HCT116 (cell line): ENCODE data around the gene OPRD1.

ENCODE experiments used
- CTCF ChIP-seq, 3 experiments: fragments of 200-600 bp in 1 of 3; sonication (generic) in 1 of 3; IDR thresholded peaks in 2 of 3; conservative IDR thresholded peaks in 1 of 3; 2 replicates each; pipeline ENCODE4 v1.5.1; 2012 to 2017; ENCODE audit warnings: low read depth in 2 of 3, low read length in 2 of 3, antibody characterized with exemption in 1 of 3, borderline replicate concordance in 1 of 3, control low read depth in 1 of 3, mild to moderate bottlenecking in 1 of 3, mixed read lengths in 1 of 3, mixed run types in 1 of 3, moderate library complexity in 1 of 3; ENCODE audit not compliant: insufficient read depth in 1 of 3
- EZH2 ChIP-seq: fragments of 200-600 bp; sonication (generic); IDR thresholded peaks from 2 replicates; pipeline ENCODE4 v1.6.1; 2017; ENCODE audit warnings: antibody characterized with exemption, mixed run types
- EZH2phosphoT487 ChIP-seq: fragments of 200-600 bp; IDR thresholded peaks from 2 replicates; pipeline ENCODE4 v1.6.1; 2018; ENCODE audit warnings: antibody characterized with exemption, borderline replicate concordance
- FOSL1 ChIP-seq: IDR thresholded peaks from 2 replicates; pipeline ENCODE4 v1.6.1; 2012; ENCODE audit warnings: low read depth
- POLR2A ChIP-seq: IDR thresholded peaks from 2 replicates; pipeline ENCODE4 v1.7.0; 2011; ENCODE audit warnings: borderline replicate concordance; ENCODE audit not compliant: insufficient read depth, insufficient read length; ENCODE audit errors: extremely low read depth
- POLR2AphosphoS5 ChIP-seq: IDR thresholded peaks from 2 replicates; pipeline ENCODE4 v1.6.1; 2011; ENCODE audit warnings: mild to moderate bottlenecking, low read depth, low read length, moderate library complexity
- RAD21 ChIP-seq: IDR thresholded peaks from 2 replicates; pipeline ENCODE4 v1.6.1; 2012; ENCODE audit warnings: low read depth, mild to moderate bottlenecking
- REST ChIP-seq: IDR thresholded peaks from 2 replicates; pipeline ENCODE4 v1.6.1; 2012; ENCODE audit warnings: low read depth
- ZFX ChIP-seq: fragments of 450-650 bp; IDR thresholded peaks from 2 replicates; pipeline ENCODE4 v1.6.1; 2017
- ZNF274 ChIP-seq: fragments of 200-500 bp; sonication (Bioruptor generic); IDR thresholded peaks from 2 replicates; pipeline ENCODE4 v1.6.1; 2014; ENCODE audit warnings: mild to moderate bottlenecking, low read depth, low read length, inconsistent platforms

- no peak for TF ChIP-seq RAD21
- no peak for TF ChIP-seq EZH2
- TF ChIP-seq POLR2AphosphoS5: no peak
- TF ChIP-seq CTCF (IDR thresholded peaks at IDR 0.05 in 2 of 3, conservative IDR thresholded peaks at IDR 0.05 in 1 of 3; ENCODE audit: borderline replicate concordance in 1 of 3, insufficient read depth in 1 of 3, low read depth in 2 of 3, low read length in 2 of 3): no peak
- TF ChIP-seq EZH2phosphoT487: no peak
- no peak for TF ChIP-seq POLR2A
- no peak for TF ChIP-seq ZNF274
- TF ChIP-seq REST: no peak
- no peak for TF ChIP-seq FOSL1
- TF ChIP-seq ZFX: no peak
These were observed 45.3 kb upstream of the OPRD1 start for GRCh38 chr1:28766532-28767183.
